ENCODE measurements around the gene SSH3.

Gene SSH3

DNA sequence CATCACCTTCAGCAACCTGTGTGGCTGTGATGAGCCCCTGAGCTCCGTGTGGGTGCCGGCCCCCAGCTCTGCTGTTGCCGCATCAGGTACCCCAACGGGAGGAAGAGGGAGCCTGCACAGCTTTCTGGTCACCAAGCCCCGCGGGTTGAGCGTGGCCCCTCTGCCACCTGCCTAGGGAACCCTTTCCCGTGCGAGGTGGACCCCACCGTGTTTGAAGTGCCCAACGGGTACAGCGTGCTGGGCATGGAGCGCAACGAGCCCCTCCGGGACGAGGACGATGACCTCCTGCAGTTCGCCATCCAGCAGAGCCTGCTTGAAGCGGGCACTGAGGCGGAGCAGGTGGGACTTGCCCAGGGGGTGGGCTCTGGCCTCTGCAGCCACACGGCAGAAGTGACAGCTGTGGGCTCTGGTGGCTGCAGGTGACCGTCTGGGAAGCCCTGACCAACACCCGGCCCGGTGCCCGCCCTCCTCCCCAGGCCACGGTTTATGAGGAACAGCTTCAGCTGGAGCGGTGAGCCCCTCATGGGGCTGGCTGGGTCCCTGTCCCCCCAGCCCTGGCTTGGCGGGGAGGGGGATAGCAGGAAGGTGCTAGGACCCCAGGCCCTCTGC lies 1.9 kb upstream of the SSH3 start:
- Histone ChIP-seq H3K36me3 (ENCODE audit: insufficient read depth, low read length) (peaks cover 33% of the 10 kb centered on the region), H3K4me1 (ENCODE audit: insufficient read depth, low read length) (peaks cover 10% of the 10 kb centered on the region), H3K4me3 (ENCODE audit: low read length) (no peak overlapping the region), H3K9me3 (ENCODE audit: low read length) (peaks cover 3% of the 10 kb centered on the region), H3K27me3 (ENCODE audit: insufficient read depth, low read length) (no peaks in the 10 kb centered on the region), H2AFZ (ENCODE audit: low read depth, low read length) (no peak overlapping the region)

GRCh38 chr11:67301951-67302516 lies 1.3 kb upstream of the SSH3 start:
- Histone ChIP-seq H3K4me3 (ENCODE audit: low read length) (no peak overlapping the region), H3K4me1 (ENCODE audit: insufficient read depth, low read length) (peaks cover 10% of the 10 kb centered on the region), H2AFZ (ENCODE audit: low read depth, low read length) (no peak overlapping the region), H3K36me3 (ENCODE audit: insufficient read depth, low read length) (peaks cover 29% of the 10 kb centered on the region), H3K9me3 (ENCODE audit: low read length) (no peaks in the 10 kb centered on the region), H3K27me3 (ENCODE audit: insufficient read depth, low read length) (no peaks in the 10 kb centered on the region)

DNA sequence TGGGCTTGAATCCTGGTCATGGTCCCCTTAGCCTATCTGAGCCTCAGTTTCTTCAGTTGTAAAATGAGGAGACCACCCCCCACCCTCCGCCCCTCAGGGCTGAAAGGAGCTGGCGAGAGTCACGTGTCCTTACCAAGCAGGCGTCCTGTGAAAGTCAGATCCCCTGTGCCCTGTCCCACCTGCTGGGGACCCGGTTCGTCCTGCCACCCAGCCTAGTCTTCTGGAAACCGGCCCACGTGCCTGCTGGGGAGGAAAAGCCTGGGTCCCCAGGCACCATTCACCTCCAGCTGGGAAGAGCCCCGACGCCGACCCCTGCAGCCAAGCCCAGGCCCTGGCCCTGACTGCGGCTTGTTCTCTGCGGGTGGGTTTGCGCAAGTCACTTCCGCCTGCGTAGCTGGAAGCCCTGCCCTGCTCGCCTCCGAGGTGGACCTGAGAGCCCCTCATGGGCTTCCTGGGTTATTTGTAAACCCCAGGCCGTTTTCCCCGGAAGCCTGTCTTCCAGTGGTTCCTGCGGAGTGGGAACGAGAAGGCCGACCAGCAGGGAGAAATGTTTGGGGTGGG lies 679 bp upstream of the SSH3 start:
- Histone ChIP-seq H2AFZ (ENCODE audit: low read depth, low read length) (no peak overlapping the region), H3K27me3 (ENCODE audit: insufficient read depth, low read length) (no peaks in the 10 kb centered on the region), H3K9me3 (ENCODE audit: low read length) (no peaks in the 10 kb centered on the region), H3K4me3 (ENCODE audit: low read length) (no peak overlapping the region), H3K4me1 (ENCODE audit: insufficient read depth, low read length) (peaks cover 10% of the 10 kb centered on the region), H3K36me3 (ENCODE audit: insufficient read depth, low read length) (peaks cover 29% of the 10 kb centered on the region)

GRCh38 chr11:67303835-67304411 lies 593 bp downstream of the SSH3 start:
- peaks cover 10% of the 10 kb centered on the region for H3K4me1 ChIP-seq (ENCODE audit: insufficient read depth, low read length)
- no peak overlapping the region for H3K4me3 ChIP-seq (ENCODE audit: low read length)
- H3K9me3 ChIP-seq (ENCODE audit: low read length), result no peaks in the 10 kb centered on the region
- peaks cover 22% of the 10 kb centered on the region for H3K36me3 ChIP-seq (ENCODE audit: insufficient read depth, low read length)
- H3K27me3 ChIP-seq (ENCODE audit: insufficient read depth, low read length), result no peaks in the 10 kb centered on the region
- no peak overlapping the region for H2AFZ ChIP-seq (ENCODE audit: low read depth, low read length)

- Histone ChIP-seq H3K36me3 (ENCODE audit: insufficient read depth, low read length) (peaks cover 15% of the 10 kb centered on the region), H2AFZ (ENCODE audit: low read depth, low read length) (no peak overlapping the region), H3K4me1 (ENCODE audit: insufficient read depth, low read length) (peaks cover 10% of the 10 kb centered on the region), H3K4me3 (ENCODE audit: low read length) (no peak overlapping the region), H3K9me3 (ENCODE audit: low read length) (no peaks in the 10 kb centered on the region), H3K27me3 (ENCODE audit: insufficient read depth, low read length) (no peaks in the 10 kb centered on the region)
Observed at GRCh38 chr11:67304511-67305113, 1.3 kb downstream of the SSH3 start.

DNA sequence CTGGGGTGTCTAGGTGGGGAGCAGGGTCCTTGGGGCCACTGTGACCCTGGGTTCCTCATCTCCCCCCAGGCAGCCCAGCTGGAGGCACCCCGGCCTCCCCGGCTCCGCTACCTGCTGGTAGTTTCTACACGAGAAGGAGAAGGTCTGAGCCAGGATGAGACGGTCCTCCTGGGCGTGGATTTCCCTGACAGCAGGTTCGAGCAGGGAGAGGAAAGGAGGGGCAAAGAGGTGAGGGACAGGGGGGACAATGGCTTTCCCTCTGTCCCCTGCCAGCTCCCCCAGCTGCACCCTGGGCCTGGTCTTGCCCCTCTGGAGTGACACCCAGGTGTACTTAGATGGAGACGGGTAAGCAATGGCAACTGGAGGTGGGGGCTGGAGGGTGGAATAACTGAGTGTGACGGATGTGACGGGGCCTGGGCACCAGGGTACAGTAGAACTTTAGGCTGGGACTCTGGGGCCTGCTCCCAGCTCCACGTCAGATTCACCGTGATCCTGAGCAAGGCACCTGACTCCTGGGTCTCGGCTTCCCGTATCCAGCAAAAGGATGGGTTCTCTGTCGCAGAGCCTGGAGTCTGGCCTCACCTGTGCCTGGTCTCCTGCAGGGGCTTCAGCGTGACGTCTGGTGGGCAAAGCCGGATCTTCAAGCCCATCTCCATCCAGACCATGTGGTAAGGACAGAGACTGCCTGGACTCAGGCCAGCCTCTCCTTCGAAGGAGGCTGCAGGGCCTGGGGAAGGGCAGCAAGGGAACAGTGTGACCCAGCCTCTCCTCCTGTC lies 3.6 kb downstream of the SSH3 start:
- no peak overlapping the region for H3K4me3 ChIP-seq (ENCODE audit: low read length)
- H2AFZ ChIP-seq (ENCODE audit: low read depth, low read length), result no peak overlapping the region
- H3K4me1 ChIP-seq (ENCODE audit: insufficient read depth, low read length), result peaks cover 4% of the 10 kb centered on the region
- H3K36me3 ChIP-seq (ENCODE audit: insufficient read depth, low read length), result no peaks in the 10 kb centered on the region
- no peaks in the 10 kb centered on the region for H3K9me3 ChIP-seq (ENCODE audit: low read length)
- H3K27me3 ChIP-seq (ENCODE audit: insufficient read depth, low read length), result no peaks in the 10 kb centered on the region

- Histone ChIP-seq H3K4me3 (ENCODE audit: low read length) (no peak overlapping the region), H3K4me1 (ENCODE audit: insufficient read depth, low read length) (peaks cover under 1% of the 10 kb centered on the region), H3K36me3 (ENCODE audit: insufficient read depth, low read length) (no peaks in the 10 kb centered on the region), H3K9me3 (ENCODE audit: low read length) (no peaks in the 10 kb centered on the region), H3K27me3 (ENCODE audit: insufficient read depth, low read length) (no peaks in the 10 kb centered on the region), H2AFZ (ENCODE audit: low read depth, low read length) (no peak overlapping the region)
Observed at GRCh38 chr11:67307545-67308001, 4.2 kb downstream of the SSH3 start.

GRCh38 chr11:67308031-67308866 lies 4.9 kb downstream of the SSH3 start:
- H3K27me3 ChIP-seq (ENCODE audit: insufficient read depth, low read length), result no peaks in the 10 kb centered on the region
- H2AFZ ChIP-seq (ENCODE audit: low read depth, low read length), result no peak overlapping the region
- H3K9me3 ChIP-seq (ENCODE audit: low read length), result no peaks in the 10 kb centered on the region
- no peak overlapping the region for H3K4me3 ChIP-seq (ENCODE audit: low read length)
- H3K4me1 ChIP-seq (ENCODE audit: insufficient read depth, low read length), result no peaks in the 10 kb centered on the region
- no peaks in the 10 kb centered on the region for H3K36me3 ChIP-seq (ENCODE audit: insufficient read depth, low read length)

GRCh38 chr11:67309166-67309565 lies 5.8 kb downstream of the SSH3 start:
- Histone ChIP-seq H3K36me3 (ENCODE audit: insufficient read depth, low read length) (no peaks in the 10 kb centered on the region), H3K4me3 (ENCODE audit: low read length) (no peak overlapping the region), H3K9me3 (ENCODE audit: low read length) (no peaks in the 10 kb centered on the region), H3K4me1 (ENCODE audit: insufficient read depth, low read length) (no peaks in the 10 kb centered on the region), H3K27me3 (ENCODE audit: insufficient read depth, low read length) (no peaks in the 10 kb centered on the region), H2AFZ (ENCODE audit: low read depth, low read length) (no peak overlapping the region)

- Histone ChIP-seq H3K36me3 (ENCODE audit: insufficient read depth, low read length) (no peaks in the 10 kb centered on the region), H3K4me3 (ENCODE audit: low read length) (no peak overlapping the region), H3K27me3 (ENCODE audit: insufficient read depth, low read length) (no peaks in the 10 kb centered on the region), H3K9me3 (ENCODE audit: low read length) (no peaks in the 10 kb centered on the region), H3K4me1 (ENCODE audit: insufficient read depth, low read length) (no peaks in the 10 kb centered on the region), H2AFZ (ENCODE audit: low read depth, low read length) (no peak overlapping the region)
Observed at GRCh38 chr11:67309661-67310061, 6.3 kb downstream of the SSH3 start.

- H3K9me3 ChIP-seq (ENCODE audit: low read length), result no peaks in the 10 kb centered on the region
- no peak overlapping the region for H3K4me3 ChIP-seq (ENCODE audit: low read length)
- no peak overlapping the region for H2AFZ ChIP-seq (ENCODE audit: low read depth, low read length)
- no peaks in the 10 kb centered on the region for H3K27me3 ChIP-seq (ENCODE audit: insufficient read depth, low read length)
- no peaks in the 10 kb centered on the region for H3K36me3 ChIP-seq (ENCODE audit: insufficient read depth, low read length)
- H3K4me1 ChIP-seq (ENCODE audit: insufficient read depth, low read length), result no peaks in the 10 kb centered on the region
Observed at GRCh38 chr11:67310246-67311050, 7.1 kb downstream of the SSH3 start.
